K562 treated with DMSO at 1 percent for 12 hours (cell line): ENCODE results near the gene TMEM272. TPM values are rescaled to one million over a fixed set of nuclear protein-coding genes. Genes with fewer than 3 reads are reported as not detected.

Experiments
- total RNA-seq: library from RNA; unstranded; fragments of 300-600 nt; gene quantifications from 2 replicates; pipeline ENCODE4 v1.2.3, GENCODE V29; 2022; ENCODE audit not compliant: insufficient read depth

The TMEM272 gene, protein sequence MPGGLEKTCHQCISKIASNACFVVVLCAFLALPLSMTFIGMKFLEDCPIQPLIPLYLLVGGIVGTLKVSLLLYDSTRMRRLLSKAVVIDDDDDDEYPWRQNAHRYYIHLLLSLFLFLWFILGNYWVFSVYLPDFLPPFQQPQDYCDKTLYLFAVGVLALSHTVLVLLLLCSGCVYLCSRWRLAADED
- total RNA-seq, result not detected in 2 replicates

DNA sequence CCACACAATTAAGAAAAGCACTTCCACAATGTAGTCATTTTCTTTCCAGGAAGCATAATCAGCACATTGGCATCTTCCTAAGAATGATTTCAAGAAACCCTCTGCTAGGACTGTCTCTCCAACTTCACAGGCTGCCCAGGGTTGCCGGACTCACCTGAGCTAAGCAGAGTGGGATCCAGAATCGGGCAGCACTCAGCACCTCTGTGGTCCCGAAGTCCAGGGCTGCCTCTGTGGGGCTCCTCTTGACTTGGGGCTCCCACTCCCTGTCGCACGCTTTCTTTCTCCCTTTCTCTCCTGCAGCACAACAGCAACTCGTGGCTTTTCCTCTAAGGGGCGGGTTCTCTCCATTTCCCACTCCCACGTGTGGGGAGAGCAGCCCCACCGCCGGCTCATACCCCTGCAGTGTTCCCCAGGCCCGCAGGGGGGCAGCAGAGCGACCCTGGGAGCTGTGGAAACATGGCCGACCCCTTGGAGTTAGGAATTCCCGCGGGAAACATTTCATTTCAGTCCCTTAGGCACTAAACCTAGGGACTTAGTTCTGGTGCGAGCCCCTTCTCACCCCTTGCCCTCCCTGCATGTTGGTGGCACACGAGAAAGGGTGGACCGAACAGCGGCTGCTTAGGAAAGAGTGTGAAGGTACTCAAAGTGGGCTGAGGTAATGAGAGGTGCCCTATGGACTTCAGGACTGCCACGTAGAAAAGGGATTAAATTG lies at the start of gene TMEM272:
Gene TMEM272 (minus strand): TSS at position 316 of the 712 bp plus-strand sequence. CDS start 6,647 bp downstream, outside the sequence.

DNA sequence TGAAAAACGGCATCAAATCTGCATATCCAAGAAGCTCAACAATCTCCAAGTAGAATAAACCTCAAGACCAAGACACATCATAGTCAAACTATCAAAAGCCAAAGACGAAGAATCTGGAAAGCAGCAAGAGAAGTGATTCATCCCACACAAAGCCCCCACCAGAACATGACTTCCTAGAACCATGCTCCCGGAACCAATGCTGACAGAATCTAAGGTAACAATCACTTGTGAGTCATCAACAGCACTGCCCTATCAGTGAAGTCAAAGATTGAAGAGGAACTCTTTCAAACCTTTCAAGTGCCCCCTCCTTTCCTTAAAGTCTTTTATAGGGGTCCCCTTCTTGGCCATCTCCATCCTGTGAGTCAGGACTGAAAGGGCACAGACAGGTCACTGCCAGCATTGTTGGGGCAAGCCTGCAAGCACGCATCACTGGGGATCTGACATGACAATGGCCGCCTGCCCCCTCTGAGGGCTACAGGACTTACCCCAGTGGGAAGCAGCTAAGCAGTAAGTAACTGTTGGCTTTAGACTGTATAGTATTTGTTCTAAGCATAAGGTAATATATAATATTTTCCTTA lies 16.8 kb upstream of the TMEM272 start, which contains the start of gene CCDC70:
Gene CCDC70 (plus strand): TSS at position 247 of the 578 bp plus-strand sequence. CDS start 3,443 bp downstream, outside the sequence.

DNA sequence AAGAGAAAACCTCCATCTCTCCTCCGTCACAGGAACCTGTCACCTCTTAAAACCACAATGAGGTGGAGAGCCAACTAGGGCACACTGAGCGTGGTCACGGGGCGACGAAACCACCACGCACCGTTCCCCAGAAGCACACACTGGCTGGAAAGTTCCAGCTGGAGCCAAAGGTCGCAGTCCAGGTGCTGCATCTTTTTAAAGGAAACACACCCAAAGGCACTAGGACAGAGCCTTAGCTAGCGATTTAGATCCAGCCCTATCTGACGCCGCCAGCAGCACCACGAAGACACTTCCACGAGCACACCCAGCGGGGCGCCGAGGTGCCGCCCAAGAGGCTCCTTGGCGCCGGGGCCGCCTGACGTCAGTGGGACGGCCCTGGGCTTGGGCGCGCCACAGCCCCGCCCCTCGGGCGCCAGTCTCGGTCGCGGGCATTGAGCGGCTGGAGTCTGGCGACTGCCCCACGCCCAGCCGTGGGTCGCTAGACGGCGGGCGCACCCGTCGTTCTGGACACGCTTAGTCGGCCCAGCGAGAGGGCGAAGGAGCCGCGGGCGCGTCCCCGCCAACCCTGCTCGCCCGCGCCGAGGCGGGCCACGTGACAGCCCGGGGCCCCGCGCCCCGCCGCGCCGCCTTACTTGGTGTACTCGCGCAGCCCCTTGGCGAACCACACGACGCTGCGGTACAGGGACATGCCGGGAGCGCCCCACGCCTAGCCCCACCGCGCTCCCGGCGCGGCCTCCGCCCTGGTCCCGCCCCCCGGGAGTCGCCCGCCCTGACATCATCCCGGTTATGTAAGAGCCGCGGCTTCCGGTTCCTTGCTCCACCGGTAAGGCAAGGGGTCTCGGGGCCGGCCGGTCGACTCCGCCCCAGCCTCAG lies 41.3 kb downstream of the TMEM272 start, which contains the start of gene DHRS12:
Gene DHRS12 (minus strand): TSS at position 742 of the 873 bp plus-strand sequence. CDS start 4,504 bp downstream, outside the sequence.

Other genes with a start within 250 kb of the TMEM272 start
- gene DHRS12, start 41.0 kb downstream of the TMEM272 start, total RNA-seq, result 2.0 and 4.2 TPM in 2 replicates
- gene CCDC70, start 16.8 kb upstream of the TMEM272 start, total RNA-seq, result not detected in 2 replicates
- 2.1 and 10.0 TPM in 2 replicates for gene ATP7B, start 166.3 kb upstream of the TMEM272 start, total RNA-seq
- 6.6 and 13.2 TPM in 2 replicates for gene ALG11, start 167.2 kb upstream of the TMEM272 start, total RNA-seq
- gene UTP14C, start 179.5 kb upstream of the TMEM272 start, total RNA-seq, result 2.3 and 5.6 TPM in 2 replicates